WERI-Rb-1 (cell line): ENCODE data around the gene IGHMBP2.

Experiments
- DNase-seq: peaks from one replicate; pipeline ENCODE4 v3.0.0-alpha.2; 2020
- H3K27ac ChIP-seq: fragments of 250-450 bp; sonication (Bioruptor Pico); 2 replicates; pipeline ENCODE4 v1.5.1; 2020; ENCODE audit warnings: mild to moderate bottlenecking, moderate library complexity
- H3K27me3 ChIP-seq: fragments of 250-450 bp; sonication (Bioruptor Pico); 2 replicates; pipeline ENCODE4 v1.5.1; 2021; ENCODE audit warnings: mild to moderate bottlenecking, low read depth, moderate library complexity; ENCODE audit not compliant: insufficient read depth, severe bottlenecking
- H3K36me3 ChIP-seq: fragments of 250-450 bp; sonication (Bioruptor Pico); 2 replicates; pipeline ENCODE4 v1.5.1; 2020; ENCODE audit warnings: mild to moderate bottlenecking, moderate library complexity
- H3K4me3 ChIP-seq: 2 replicates; pipeline ENCODE4 v1.5.1; 2011; ENCODE audit warnings: low read depth, mild to moderate bottlenecking, control low read depth, low read length
- H3K9me3 ChIP-seq: fragments of 250-450 bp; sonication (Bioruptor Pico); 2 replicates; pipeline ENCODE4 v1.5.1; 2021; ENCODE audit warnings: mild to moderate bottlenecking, moderate library complexity; ENCODE audit not compliant: severe bottlenecking
- TF ChIP-seq, protein P1 (sequence below): IDR thresholded peaks from 2 replicates; pipeline ENCODE4 v1.5.1; 2011; ENCODE audit warnings: low read depth, mild to moderate bottlenecking, control low read depth, inconsistent platforms, low read length

The IGHMBP2 gene

DNA sequence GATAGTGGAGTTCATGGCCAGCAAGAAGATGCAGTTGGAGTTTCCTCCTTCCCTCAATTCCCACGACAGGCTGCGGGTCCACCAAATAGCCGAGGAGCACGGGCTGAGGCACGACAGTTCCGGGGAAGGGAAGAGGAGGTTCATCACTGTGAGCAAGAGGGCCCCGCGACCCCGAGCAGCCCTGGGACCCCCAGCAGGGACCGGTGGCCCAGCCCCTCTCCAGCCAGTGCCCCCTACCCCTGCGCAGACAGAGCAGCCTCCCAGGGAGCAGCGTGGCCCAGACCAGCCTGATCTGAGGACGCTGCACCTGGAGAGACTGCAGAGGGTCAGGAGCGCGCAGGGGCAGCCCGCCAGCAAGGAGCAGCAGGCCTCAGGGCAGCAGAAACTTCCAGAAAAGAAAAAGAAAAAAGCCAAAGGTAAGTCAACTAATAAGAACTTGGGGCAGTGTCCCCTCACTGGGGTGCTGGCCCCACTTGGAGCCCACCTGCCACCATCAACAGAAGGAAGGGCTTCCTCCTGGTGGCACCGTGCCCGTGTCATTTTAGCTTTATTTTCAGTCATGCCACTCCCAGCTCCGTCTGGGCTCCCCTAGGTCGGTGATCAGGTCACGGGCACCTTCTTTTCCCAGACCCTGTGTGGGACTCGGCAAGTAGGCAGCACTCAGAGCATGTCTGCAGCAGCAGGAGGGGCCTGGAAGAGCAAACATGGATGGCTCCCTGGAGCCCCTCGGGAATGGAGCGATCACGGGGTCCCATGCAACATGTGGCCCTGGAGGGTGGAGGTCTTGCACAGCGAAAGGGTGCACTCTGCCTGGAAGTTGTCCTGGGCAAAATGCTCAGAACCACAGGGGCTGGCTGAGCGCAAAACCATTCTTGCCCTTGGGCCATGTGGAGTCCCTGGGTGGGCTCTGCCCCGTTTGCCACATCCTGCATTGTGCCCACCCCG lies 33.3 kb downstream of the IGHMBP2 start:
- no peak for DNase-seq
- Histone ChIP-seq H3K27ac (no peak overlapping the region), H3K27me3 (no peaks in the 10 kb centered on the region), H3K36me3 (peaks cover 34% of the 10 kb centered on the region), H3K4me3 (no peak overlapping the region), H3K9me3 (no peaks in the 10 kb centered on the region)
- TF ChIP-seq, protein P1, sequence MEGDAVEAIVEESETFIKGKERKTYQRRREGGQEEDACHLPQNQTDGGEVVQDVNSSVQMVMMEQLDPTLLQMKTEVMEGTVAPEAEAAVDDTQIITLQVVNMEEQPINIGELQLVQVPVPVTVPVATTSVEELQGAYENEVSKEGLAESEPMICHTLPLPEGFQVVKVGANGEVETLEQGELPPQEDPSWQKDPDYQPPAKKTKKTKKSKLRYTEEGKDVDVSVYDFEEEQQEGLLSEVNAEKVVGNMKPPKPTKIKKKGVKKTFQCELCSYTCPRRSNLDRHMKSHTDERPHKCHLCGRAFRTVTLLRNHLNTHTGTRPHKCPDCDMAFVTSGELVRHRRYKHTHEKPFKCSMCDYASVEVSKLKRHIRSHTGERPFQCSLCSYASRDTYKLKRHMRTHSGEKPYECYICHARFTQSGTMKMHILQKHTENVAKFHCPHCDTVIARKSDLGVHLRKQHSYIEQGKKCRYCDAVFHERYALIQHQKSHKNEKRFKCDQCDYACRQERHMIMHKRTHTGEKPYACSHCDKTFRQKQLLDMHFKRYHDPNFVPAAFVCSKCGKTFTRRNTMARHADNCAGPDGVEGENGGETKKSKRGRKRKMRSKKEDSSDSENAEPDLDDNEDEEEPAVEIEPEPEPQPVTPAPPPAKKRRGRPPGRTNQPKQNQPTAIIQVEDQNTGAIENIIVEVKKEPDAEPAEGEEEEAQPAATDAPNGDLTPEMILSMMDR = no peak

DNA sequence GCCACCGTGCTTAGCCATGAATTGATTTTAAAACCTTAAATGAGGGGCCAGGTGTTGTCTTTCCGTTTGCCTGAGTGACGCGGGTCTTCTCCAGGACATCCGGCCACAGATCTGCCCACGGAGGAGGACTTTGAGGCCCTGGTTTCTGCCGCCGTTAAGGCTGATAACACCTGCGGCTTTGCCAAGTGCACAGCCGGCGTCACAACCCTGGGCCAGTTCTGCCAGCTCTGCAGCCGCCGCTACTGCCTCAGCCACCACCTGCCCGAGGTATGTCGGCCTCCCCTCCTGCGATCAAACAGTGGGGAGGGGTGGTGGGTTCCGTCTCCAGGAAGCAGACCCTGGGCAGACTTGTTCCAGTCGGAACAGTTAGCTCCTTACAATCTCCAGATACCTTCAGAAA lies 34.4 kb downstream of the IGHMBP2 start:
- TF ChIP-seq, protein P1 = no peak
- peaks cover 34% of the 10 kb centered on the region for H3K36me3 ChIP-seq
- DNase-seq = no peak

DNA sequence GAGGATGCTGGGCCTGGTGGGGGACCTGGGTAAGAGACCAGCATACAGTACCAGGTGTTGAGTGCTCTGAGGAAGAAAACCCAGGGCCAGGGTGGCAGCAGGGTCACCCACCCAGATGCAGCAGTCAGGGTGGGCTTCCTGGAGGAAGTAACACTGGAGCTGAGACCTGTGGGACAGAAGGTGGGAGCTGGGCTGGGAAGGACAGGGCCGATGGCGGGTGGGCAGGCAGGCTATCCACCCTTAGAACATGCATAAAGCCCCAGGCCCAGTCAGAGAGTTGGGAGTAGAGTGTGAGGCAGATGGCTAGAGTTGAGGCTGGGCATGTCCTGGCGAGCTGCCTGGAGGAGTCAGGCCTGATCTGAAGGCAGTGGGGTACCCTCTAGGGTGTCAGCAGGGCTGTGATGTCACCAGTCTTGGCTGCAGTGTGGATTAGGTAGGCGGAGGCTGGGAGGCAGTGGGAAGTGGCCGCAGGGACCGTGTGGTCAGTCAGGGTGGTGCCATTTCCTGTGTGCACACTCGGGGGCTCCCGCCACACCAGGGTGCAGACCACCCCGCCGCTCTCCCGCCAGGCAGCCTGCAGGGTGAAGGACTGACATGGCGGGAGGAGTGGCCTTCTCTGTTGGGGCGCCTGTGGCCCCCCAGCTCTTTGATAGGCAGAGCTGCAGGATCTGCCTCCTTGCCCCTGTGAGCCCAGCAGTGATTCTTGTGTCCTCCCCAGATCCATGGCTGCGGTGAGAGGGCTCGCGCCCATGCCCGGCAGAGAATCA lies 35.3 kb downstream of the IGHMBP2 start:
- TF ChIP-seq, protein P1 = no peak
- no peak for DNase-seq
- peaks cover 28% of the 10 kb centered on the region for H3K36me3 ChIP-seq
- H3K27me3 ChIP-seq = no peaks in the 10 kb centered on the region
- no peak overlapping the region for H3K27ac ChIP-seq
- no peaks in the 10 kb centered on the region for H3K9me3 ChIP-seq
- H3K4me3 ChIP-seq = no peak overlapping the region

More for the DNA sequence above, 34.4 kb downstream of the IGHMBP2 start:
- no peak overlapping the region for H3K4me3 ChIP-seq
- H3K27me3 ChIP-seq = no peaks in the 10 kb centered on the region
- H3K27ac ChIP-seq = no peak overlapping the region
- no peaks in the 10 kb centered on the region for H3K9me3 ChIP-seq

DNA sequence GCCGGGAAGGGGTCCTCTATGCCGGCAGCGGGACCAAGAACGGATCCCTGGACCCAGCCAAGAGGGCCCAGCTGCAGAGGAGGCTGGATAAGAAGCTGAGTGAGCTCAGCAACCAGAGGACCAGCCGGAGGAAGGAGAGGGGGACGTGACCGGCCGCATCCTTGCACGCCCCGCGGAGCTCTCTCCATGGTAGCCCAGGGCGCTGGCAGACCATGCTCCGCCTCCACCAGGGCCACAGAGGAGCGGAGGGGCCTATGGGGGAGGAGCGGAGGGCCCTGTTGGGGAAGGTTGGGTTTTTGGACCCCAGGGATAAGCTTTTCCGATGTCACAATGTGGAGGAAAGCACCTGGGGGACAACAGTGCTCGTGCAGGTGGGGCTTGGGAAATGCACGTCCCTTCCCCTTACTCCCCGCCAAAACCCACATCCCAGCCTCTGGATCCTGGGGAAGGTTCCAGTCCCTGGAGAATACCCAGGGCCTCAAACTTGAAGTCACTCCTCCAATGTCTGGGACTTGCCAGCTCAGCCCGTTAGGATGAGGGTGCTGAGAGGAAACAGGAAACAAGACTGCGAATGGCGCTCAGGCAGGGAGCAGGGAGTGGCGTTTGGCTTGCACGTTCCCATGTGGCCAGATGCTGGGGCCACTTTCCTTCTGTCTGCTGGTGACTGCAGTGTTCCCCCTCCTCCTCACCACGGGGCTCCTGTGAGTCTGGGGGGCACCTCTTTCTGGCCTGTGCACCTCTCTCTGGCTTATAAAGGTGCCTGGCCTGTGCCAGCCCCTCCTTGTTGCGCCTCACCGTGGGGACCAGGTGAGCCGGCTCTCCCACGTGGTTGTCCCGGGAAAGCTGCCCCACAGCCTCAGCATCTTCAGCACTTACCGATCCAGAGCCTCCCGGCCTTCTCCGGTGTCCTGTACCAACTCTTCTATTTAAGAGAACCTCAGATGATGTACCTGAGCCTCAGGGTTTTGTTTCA lies 36.2 kb downstream of the IGHMBP2 start:
- H3K36me3 ChIP-seq = peaks cover 25% of the 10 kb centered on the region
- H3K4me3 ChIP-seq = no peak overlapping the region
- H3K9me3 ChIP-seq = no peaks in the 10 kb centered on the region
- H3K27me3 ChIP-seq = no peaks in the 10 kb centered on the region
- no peak for DNase-seq
- H3K27ac ChIP-seq = no peak overlapping the region
- TF ChIP-seq, protein P1 = no peak

DNA sequence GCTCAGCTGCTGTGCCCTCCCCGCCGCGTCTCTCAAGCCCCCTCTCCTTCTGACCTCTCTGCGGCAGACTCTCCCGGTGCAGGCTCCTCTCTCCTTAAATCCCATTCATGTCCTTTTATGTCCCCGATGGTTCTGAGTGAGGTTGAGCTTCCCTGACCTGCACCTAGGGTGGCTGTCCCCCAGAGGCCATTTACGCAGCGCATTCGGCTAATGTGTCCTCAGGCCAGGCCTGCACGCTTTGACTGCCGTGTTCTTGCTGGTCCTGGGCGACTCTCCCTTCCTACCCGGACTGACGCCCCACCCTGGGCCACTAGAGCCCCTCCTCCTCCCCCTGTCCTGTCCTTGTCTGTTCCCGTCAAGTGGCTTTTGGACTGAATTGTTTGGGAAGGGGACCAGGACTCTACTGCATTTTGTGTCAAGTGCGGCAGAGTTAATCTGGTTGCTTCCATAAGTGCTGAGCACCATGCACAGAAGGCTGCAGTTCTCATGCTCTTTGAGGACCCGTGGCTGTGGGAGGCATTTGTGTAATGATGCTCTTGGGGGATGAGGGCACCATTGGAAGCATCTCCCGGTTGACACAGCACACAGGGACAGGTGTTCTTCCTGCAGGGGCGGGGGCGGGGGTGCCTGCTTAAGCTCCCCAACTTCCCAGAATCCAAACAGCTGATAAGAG lies 37.1 kb downstream of the IGHMBP2 start:
- no peak for DNase-seq
- Histone ChIP-seq H3K4me3 (no peak overlapping the region), H3K36me3 (peaks cover 22% of the 10 kb centered on the region), H3K9me3 (no peaks in the 10 kb centered on the region), H3K27ac (no peak overlapping the region), H3K27me3 (no peaks in the 10 kb centered on the region)
- TF ChIP-seq, protein P1 = no peak
